ENCODE measurements around the gene LBP. TPM values are rescaled to one million over a fixed set of nuclear protein-coding genes. Genes with fewer than 3 reads are reported as not detected.

Gene LBP
- total and polyA plus RNA-seq, 2 of the 13 experiments (the other 11 are each of a cell fraction or from before 2014, with no cell fraction given) = 0.07 to 0.20 TPM

GRCh38 chr20:38306379-38306778 lies 39.9 kb upstream of the LBP start:
- DNase-seq (ENCODE audit: low spot score) (no peak), ATAC-seq (no peak), FAIRE-seq (no peak)
- Histone ChIP-seq H3K27me3 (ENCODE audit: control insufficient read depth in 1 of 2, insufficient read depth in 2 of 2, low read length in 2 of 2) (peaks cover 2 to 20% of the 10 kb centered on the region in 2 experiments; a peak in 2 of 5 replicates), H3K4me3 (replicated peaks in 1 of 3; ENCODE audit: insufficient read depth in 1 of 3, low read depth in 2 of 3, low read length in 3 of 3) (no peak overlapping the region), H3K4me1 (ENCODE audit: insufficient read depth, low read length) (no peaks in the 10 kb centered on the region), H3K27ac (ENCODE audit: extremely low read length, insufficient read depth, low read length) (no peak overlapping the region), H3K79me2 (ENCODE audit: insufficient read depth, low read length) (no peaks in the 10 kb centered on the region), H3K36me3 (replicated peaks in 1 of 2; ENCODE audit: control insufficient read depth in 1 of 2, insufficient read depth in 2 of 2, low read length in 2 of 2) (no peaks in the 10 kb centered on the region), H3K9me3 (ENCODE audit: low read length) (no peaks in the 10 kb centered on the region), H3K9ac (ENCODE audit: insufficient read depth, low read depth, low read length) (no peak overlapping the region), H3K4me2 (ENCODE audit: low read depth, low read length) (no peak overlapping the region), H2AFZ (ENCODE audit: low read length) (no peak overlapping the region), H4K20me1 (ENCODE audit: insufficient read depth, low read length) (no peaks in the 10 kb centered on the region)
- TF ChIP-seq NFKBIZ (CRISPR knock-in tag; IDR thresholded peaks at IDR 0.05) = no peak
- no peak for TF ChIP-seq SRSF9 (IDR thresholded peaks at IDR 0.05; ENCODE audit: borderline replicate concordance, insufficient read depth, low read depth, low read length, poor library complexity, severe bottlenecking)
- TF ChIP-seq BATF2 (CRISPR knock-in tag; IDR thresholded peaks at IDR 0.05) = no peak
- no peak for TF ChIP-seq POGZ (CRISPR knock-in tag; IDR thresholded peaks at IDR 0.05)
- TF ChIP-seq ZNF343 (CRISPR knock-in tag; IDR thresholded peaks at IDR 0.05) = no peak
- TF ChIP-seq STAT5B (CRISPR knock-in tag; IDR thresholded peaks at IDR 0.05) = no peak
- TF ChIP-seq ZSCAN30 (CRISPR knock-in tag; IDR thresholded peaks at IDR 0.05) = no peak
- TF ChIP-seq FOSL1 (CRISPR knock-in tag; IDR thresholded peaks at IDR 0.05; ENCODE audit: borderline replicate concordance) = no peak
- TF ChIP-seq SCMH1 (CRISPR knock-in tag; IDR thresholded peaks at IDR 0.05; ENCODE audit: borderline replicate concordance) = no peak
- no peak for TF ChIP-seq ZBTB39 (CRISPR knock-in tag; IDR thresholded peaks at IDR 0.05)
- TF ChIP-seq HIC2 (CRISPR knock-in tag; IDR thresholded peaks at IDR 0.05; ENCODE audit: low read depth) = no peak
- no peak for TF ChIP-seq ZNF224 (CRISPR knock-in tag; IDR thresholded peaks at IDR 0.05)
- no peak for TF ChIP-seq PAX8 (CRISPR knock-in tag; IDR thresholded peaks at IDR 0.05; ENCODE audit: borderline replicate concordance)
- intact Hi-C loops (cut with micrococcal nuclease; ENCODE audit: unreplicated experiment) (no loop called here), in situ Hi-C loops (cut with HindIII; ENCODE audit: extremely low pct_ligation_motif_present, low pct_unique_long_range_greater_than_20kb) (no loop called here)
- no TSS peak for BruUV-seq (replicated peaks)
- ChIA-PET CTCF (ENCODE audit: low intra/inter-chr PET ratio, low total read pairs) (no interaction called here), POLR2A (no interaction called here)
- WGBS (ENCODE audit: low lambda C conversion rate) = 29% methylated on average over 6 of the region's 6 CpGs
